HG02588 (cell line): ENCODE data around the gene TFDP1.

ENCODE experiments used
- ATAC-seq: cut with Tn5 transposase; IDR thresholded peaks from one replicate; pipeline ENCODE4 v1.9.1; 2021; ENCODE audit warnings: mild to moderate bottlenecking, moderate library complexity; ENCODE audit not compliant: unreplicated experiment

TFDP1 gene

DNA sequence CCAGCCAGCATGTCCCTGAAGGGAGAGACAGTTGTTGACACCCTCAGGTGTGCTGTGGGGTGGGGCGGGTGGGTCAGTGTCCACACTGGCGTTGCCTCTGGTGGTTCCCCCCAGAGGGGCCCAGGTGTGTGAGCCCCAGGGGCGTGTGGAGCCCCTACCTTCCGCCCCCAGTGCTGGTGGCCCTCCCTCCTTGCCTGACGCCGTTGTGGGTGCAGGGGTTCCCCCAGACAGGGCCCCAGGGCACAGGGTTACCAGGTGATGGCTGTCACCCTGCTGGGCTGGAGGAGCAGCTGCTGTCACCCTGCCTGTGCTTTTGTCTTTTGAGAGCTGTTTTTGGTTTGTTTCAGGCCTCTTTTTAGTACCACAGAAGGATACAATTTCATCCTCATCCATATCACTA is 46.3 kb downstream of the TFDP1 start:
- ATAC-seq: no peak

DNA sequence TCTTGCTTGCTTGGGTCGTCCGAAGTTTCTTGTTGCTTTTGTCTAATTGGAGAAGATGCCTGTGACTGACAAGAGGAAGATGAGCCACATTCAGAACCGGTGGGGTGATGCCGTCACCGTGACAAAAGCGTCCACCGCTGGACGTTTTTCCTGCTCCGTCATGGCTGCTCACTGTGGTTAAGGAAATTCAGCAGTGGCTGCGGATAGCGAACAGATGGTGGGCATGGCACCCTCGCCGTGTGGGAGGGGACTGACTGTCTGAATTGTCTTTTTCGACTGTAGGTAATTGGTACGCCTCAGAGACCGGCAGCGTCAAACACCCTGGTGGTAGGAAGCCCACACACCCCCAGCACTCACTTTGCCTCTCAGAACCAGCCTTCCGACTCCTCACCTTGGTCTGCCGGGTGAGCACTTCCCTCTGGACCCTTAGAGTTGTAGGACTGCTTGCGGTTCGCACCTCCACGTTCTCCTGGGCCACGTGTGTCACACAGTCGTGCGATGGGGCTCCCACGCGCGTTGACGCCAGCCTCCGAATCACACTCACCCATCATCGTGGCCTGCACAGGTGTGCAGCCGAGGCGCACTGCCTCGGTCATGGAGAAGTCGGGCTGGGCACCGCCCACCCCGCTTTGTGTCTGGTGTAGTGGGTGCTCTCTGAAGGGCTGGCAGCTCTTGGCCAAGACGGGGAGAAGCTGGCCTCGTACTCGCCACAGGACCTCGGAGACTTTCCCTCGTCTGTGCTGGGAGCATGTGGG is 47.0 kb downstream of the TFDP1 start:
- no peak for ATAC-seq

GRCh38 chr13:113632706-113633484 is 48.3 kb downstream of the TFDP1 start:
- no peak for ATAC-seq

DNA sequence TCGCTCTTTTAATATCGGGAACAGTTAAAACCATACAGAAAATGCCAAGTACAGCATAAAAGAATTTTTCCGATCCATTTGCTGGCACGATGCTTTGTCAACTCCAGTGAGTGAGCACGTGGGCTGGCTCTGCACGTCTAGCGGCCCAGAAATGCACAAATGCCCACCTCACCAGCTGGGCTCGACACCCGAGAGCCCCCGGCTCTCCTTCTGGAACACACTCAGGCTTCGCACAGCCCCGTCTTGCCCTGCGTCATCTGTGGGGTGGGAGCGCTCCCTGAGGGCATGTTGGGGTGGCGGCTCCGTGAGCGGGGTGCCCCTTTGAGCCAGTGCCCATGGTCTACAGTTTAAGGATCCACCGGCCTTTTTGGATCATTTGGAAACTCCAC is 48.9 kb downstream of the TFDP1 start:
- no peak for ATAC-seq

DNA sequence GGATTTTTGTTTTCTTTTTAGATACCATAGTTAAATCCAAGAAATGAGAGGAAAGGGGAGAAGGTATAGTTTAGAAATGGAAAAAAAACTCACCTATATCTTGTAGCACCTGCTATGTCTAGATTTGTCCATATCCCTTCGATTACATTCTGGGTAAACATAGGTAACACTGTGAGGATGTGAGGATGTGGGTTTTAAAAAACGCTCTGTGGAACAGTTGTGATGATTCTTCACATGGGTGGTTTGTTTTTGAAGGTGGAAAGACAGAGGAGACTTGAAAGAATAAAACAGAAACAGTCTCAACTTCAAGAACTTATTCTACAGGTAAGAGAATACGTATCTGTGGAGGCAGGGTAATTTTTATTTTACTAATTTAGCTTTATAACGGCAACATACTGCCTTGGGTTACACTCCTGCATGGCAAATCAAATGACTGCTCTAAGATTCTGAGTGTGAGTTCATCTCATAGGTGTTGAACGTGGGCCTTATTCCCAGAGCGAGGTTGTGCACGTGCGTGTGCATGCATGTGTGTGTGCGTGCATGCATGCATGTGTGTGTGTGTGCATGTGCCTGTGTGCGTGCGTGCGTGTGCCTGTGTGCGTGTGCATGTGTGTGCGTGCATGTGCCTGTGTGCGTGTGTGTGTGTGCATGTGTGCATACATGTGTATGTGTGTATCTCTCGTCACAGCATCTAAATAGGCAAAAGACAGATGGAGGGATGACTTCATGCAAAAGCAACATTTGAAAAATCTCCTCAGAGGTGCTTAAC is 49.9 kb downstream of the TFDP1 start:
- no peak for ATAC-seq

GRCh38 chr13:113635048-113635420 is 50.5 kb downstream of the TFDP1 start:
- no peak for ATAC-seq

- ATAC-seq: no peak
Observed at GRCh38 chr13:113635709-113636108, 51.2 kb downstream of the TFDP1 start.

GRCh38 chr13:113636266-113636963 is 51.9 kb downstream of the TFDP1 start:
- no peak for ATAC-seq

DNA sequence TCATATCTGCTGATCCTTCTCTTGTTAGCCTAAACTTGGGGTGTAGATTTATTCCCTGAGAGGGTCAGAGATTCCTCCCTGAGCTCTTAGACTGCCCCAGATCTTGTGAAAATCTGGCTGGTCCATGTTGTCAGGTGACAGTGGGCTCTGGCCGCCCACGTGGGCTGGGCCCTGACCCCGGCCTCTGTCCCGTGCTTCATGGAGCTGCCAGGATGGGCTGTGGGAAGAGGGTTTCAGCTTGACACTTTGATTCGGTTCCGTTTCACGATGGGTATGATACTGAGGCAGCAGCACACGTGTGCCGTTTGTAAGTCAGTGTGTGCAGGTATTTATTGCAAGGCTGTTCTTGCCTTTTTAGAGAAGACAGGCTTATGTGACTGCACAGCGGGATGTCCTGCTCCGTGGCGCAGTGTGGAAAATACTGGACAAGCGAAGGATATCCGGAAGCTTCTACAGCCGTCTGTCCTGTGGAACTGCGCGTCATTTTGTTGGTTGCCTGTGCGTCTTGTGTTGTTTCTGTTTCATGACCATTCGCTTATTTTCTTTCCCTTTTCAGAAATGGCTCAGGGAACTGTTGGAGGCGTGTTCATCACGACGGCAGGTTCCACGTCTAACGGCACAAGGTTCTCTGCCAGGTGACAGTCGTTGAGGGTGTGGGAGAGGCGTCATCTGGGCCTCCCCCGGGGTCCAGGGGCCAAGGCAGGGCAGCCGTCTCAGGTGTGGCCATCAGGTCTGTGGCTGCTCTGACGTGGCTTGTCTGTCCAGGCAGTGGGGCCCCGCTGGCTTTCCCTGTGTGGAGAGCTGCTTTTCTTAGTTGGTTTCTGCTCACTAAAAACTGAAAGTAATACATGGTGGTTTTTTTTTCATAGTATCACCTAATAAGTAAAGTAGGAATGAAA is 53.0 kb downstream of the TFDP1 start:
- no peak for ATAC-seq

DNA sequence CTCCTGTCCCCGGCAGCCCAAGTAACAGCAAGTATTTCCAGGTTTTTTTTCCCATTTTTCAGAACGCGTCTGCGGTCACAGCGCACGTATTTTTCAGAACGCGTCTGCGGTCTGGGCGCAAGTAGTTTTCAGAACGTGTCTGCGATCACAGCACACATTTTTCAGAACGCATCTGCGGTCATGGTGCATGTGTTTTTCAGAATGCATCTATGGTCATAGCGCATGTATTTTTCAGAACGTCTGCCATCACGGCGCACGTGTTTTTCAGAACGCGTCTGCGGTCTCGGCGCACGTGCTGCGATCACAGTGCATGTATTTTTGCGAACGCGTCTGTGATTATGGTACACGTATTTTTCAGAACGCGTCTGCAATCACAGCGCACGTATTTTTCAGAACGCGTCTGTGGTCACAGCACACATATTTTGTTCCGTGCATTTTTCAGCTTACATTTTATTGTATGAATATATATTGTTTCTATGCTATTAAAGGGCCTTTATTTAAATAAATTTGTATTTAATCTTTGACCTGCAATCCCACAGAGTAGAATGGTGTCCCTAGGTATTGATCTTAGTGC is 53.7 kb downstream of the TFDP1 start:
- ATAC-seq: no peak

- no peak for ATAC-seq
Observed at GRCh38 chr13:113638806-113639205, 54.3 kb downstream of the TFDP1 start.

- no peak for ATAC-seq
Observed at GRCh38 chr13:113639616-113640262, 55.2 kb downstream of the TFDP1 start.

DNA sequence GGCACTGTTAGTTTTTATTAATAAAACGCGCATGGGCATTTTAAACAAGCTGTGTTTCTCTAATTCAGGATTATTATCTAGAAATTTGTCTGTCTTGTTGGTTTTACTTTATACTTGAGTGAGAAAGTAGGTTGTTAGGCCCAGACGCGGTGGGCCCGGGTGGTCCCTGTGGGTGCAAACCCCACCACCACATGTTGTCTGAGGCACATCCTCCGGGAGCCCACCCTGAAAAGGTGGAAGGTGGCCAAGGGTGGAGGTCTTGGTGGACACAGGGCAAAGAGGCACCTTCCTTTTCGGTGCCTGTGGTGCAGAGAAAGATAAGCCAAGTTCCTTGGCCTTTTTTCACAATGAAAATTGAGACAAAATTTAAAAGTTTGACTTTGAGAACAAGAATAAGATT is 56.9 kb downstream of the TFDP1 start:
- no peak for ATAC-seq

- no peak for ATAC-seq
Observed at GRCh38 chr13:113642563-113642962, 58.0 kb downstream of the TFDP1 start.

- no peak for ATAC-seq
Observed at GRCh38 chr13:113643593-113643992, 59.0 kb downstream of the TFDP1 start.

DNA sequence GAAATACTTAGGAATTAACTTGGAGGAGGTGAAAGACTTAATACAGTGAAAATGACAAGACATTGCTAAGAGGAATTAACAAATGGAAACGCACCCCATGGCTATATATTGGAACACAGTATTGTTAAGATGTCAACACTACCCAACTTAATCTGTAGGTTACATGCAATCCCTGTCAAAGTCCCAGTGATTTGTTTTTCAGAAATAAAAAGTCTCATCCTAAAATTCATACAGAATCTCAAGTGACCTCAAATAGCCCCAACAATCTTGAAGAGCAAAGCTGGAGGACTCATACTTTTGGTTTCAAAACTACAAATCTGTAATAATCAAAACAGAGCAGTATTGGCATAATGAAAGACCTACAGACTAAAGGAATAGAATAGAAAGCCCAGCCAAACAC is 60.2 kb downstream of the TFDP1 start:
- ATAC-seq: no peak

DNA sequence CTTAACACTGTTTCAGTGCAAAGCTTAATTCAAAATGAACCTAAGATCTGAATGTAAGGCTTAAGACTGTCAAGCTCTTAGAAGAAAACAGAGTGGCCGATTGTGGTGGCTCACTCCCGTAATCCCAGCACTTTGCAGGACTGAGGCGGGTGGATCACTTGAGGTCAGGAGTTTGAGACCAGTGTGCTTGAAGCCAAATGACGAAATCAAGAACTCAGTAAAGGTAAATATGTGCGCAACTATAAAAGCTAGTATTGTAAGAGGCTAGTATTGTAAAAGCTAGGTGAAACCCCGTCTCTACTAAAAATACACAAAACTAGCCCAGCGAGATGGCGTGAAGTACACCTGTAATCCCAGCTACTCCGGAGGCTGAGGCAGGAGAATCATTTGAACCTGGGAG is 60.8 kb downstream of the TFDP1 start:
- ATAC-seq: no peak

DNA sequence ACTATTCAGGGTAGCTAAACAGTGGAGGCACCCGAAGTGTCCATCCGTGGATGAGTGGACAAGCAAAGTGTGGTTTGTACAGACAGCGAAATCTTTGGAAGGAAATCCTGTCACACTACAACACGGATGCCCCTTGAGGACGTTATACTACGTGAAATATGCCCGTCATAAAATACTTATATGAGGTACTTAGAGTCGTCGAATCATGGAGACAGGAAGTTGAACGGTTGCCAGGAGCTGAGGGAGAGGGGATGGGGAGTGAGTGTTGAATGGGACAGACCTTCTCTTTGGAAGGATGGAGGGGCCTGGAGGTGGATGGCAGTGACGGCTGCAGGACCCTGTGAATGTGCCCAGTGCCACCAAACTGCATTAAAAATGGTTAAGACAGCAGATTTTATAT is 61.8 kb downstream of the TFDP1 start:
- no peak for ATAC-seq

DNA sequence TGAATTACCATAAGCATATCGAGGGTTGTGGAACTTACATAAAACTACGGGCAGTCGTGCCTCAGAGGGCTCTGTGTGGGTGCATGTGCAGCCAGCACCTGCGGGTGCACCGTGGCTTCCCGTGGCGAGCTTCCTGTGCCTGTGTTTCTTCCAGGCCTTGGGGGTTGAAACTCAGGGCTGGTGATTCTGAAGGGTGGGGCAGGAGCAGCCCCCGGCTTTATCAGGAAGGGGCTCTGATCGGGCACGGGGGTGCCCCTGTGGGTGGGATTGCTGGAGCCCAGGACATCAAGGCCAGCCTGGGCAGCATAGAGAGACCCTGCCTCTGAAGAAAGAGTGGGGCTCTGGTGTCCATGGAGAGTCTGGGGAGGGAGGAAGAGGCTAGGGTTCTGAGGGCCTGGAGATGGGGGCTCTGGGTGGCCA is 62.4 kb downstream of the TFDP1 start:
- no peak for ATAC-seq
